Testis (tissue), 2 donors: ENCODE measurements around the gene MYLK.

Experiments used
- CTCF ChIP-seq, 3 experiments: fragments of 450-650 bp in 2 of 3; fragments of 200-600 bp in 1 of 3; sonication (generic) in 1 of 3; IDR thresholded peaks; one replicate each; pipeline ENCODE4 v1.5.1; 2016 to 2019; ENCODE audit warnings: antibody characterized with exemption in 3 of 3, mild to moderate bottlenecking in 2 of 3, moderate library complexity in 1 of 3
- POLR2A ChIP-seq: fragments of 450-650 bp; IDR thresholded peaks from one replicate; pipeline ENCODE4 v1.6.1; 2017; ENCODE audit warnings: antibody characterized with exemption, mild to moderate bottlenecking, moderate library complexity

GRCh38 chr3:123692041-123692440, 192.1 kb downstream of the MYLK start:
- TF ChIP-seq CTCF (IDR thresholded peaks at IDR 0.05): no peak
- TF ChIP-seq POLR2A: no peak
